CD8-positive, alpha-beta memory T cell (primary cell): ENCODE measurements around the gene LCNL1. TPM values are rescaled to one million over a fixed set of nuclear protein-coding genes. Genes with fewer than 3 reads are reported as not detected.

Experiments
- CTCF ChIA-PET: fragments of 350-600 bp; sonication (Branson Sonifier 250); formaldehyde crosslinking; loops from one replicate; lab custom pipeline; 2021; ENCODE audit warnings: antibody characterized with exemption; lab: Charles Lee
- POLR2A ChIA-PET: fragments of 350-600 bp; sonication (Branson Sonifier 250); formaldehyde crosslinking; loops from one replicate; lab custom pipeline; 2021; ENCODE audit warnings: antibody characterized with exemption; lab: Charles Lee
- DNase-seq, 5 donors: peaks; one replicate each; pipeline versions ENCODE4 v3.0.0 to v3.0.0-alpha.2; 2020 to 2022; ENCODE audit warnings: mixed read lengths in 1 of 5
- H3K27ac ChIP-seq: one replicate; pipeline ENCODE4 v1.7.0; 2013; ENCODE audit warnings: low read depth, mild to moderate bottlenecking, low read length, moderate library complexity
- H3K27me3 ChIP-seq: 2 replicates; pipeline ENCODE4 v1.7.0; 2013; ENCODE audit warnings: low read length, mild to moderate bottlenecking; ENCODE audit not compliant: insufficient read depth, poor library complexity, severe bottlenecking
- H3K36me3 ChIP-seq: 2 replicates; pipeline ENCODE4 v1.7.0; 2013; ENCODE audit warnings: mild to moderate bottlenecking, low read length, moderate library complexity; ENCODE audit not compliant: insufficient read depth
- H3K4me1 ChIP-seq: 2 replicates; pipeline ENCODE4 v1.7.0; 2013; ENCODE audit warnings: mild to moderate bottlenecking, low read length, moderate library complexity; ENCODE audit not compliant: insufficient read depth
- H3K4me3 ChIP-seq: 2 replicates; pipeline ENCODE4 v1.7.0; 2013; ENCODE audit warnings: mild to moderate bottlenecking, low read length
- H3K9me3 ChIP-seq: 2 replicates; pipeline ENCODE4 v1.7.0; 2013; ENCODE audit warnings: mild to moderate bottlenecking, low read length
- H3K27ac Mint-ChIP-seq, 8 donors: one replicate each; pipeline ENCODE4 v1.8.0; 2020 to 2021; ENCODE audit warnings: mixed read lengths in 8 of 8, mild to moderate bottlenecking in 6 of 8, inconsistent platforms in 3 of 8, moderate library complexity in 3 of 8
- H3K27me3 Mint-ChIP-seq, 2 donors: one replicate each; pipeline ENCODE4 v1.8.0; 2020 to 2021; ENCODE audit warnings: mixed read lengths in 2 of 2, mild to moderate bottlenecking in 1 of 2, moderate library complexity in 1 of 2
- H3K36me3 Mint-ChIP-seq, 3 donors: one replicate each; pipeline ENCODE4 v1.8.0; 2020 to 2021; ENCODE audit warnings: mixed read lengths in 3 of 3, inconsistent platforms in 1 of 3, mild to moderate bottlenecking in 1 of 3
- H3K4me1 Mint-ChIP-seq, 3 donors: one replicate each; pipeline ENCODE4 v1.8.0; 2020 to 2021; ENCODE audit warnings: mixed read lengths in 3 of 3, inconsistent platforms in 1 of 3, mild to moderate bottlenecking in 1 of 3
- H3K4me3 Mint-ChIP-seq, 7 donors: one replicate each; pipeline ENCODE4 v1.8.0; 2020 to 2021; ENCODE audit warnings: mixed read lengths in 7 of 7, mild to moderate bottlenecking in 6 of 7, moderate library complexity in 4 of 7, inconsistent platforms in 2 of 7
- H3K9me3 Mint-ChIP-seq, 5 donors: one replicate each; pipeline ENCODE4 v1.8.0; 2020 to 2022; ENCODE audit warnings: mixed read lengths in 5 of 5, mild to moderate bottlenecking in 3 of 5, moderate library complexity in 2 of 5, inconsistent platforms in 1 of 5
- polyA plus RNA-seq: library from polyadenylated mRNA; unstranded; fragments of 300-500 nt; fragmentation: Illumina TruSeq; gene quantifications from one replicate; pipeline ENCODE4 v1.2.3, GENCODE V29; 2021
- total RNA-seq, 2 experiments: library from RNA; stranded (reverse); gene quantifications; one replicate each; pipeline ENCODE4 v1.2.3, GENCODE V29; 2021

The LCNL1 gene
- total and polyA plus RNA-seq, 3 experiments from 2014 or later: 0.16 to 0.22 (median 0.20) TPM

DNA sequence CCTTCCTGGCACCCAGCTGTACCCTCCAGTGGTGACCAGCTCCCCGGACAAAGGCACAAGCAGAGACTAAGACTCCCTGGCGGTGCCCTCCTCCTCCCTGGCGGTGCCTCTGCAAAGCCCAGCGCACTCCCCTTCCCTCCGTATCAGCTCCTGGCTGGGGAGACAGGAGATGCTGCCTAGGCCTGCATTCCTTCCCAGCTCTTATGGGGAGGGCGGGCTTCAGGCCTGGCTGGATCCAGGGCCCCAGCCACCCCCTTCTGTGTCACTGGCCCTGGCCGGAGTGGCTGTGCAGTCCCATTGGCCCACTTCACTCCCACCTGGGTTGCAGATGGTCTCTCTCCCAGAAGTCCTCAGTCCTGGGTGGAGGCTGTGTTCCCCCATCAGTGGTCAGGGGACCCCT lies 24.3 kb upstream of the LCNL1 start:
- Mint-ChIP-seq H3K27me3 (no peaks in the 10 kb centered on the region), H3K4me1 (peaks cover 30 to 77% (median 31%) of the 10 kb centered on the region in 3 donors), H3K36me3 (peaks cover 0 to 12% (median 0%) of the 10 kb centered on the region in 3 donors), H3K27ac (peak overlapping the region in 6 of 8 donors; percentile 26 to 89 (median 62)), H3K4me3 (no peak overlapping the region), H3K9me3 (peaks cover 0 to 5% (median 2%) of the 10 kb centered on the region in 5 donors)
- Histone ChIP-seq H3K9me3 (no peaks in the 10 kb centered on the region), H3K36me3 (no peaks in the 10 kb centered on the region), H3K27ac (no peak overlapping the region), H3K4me3 (no peak overlapping the region), H3K27me3 (no peaks in the 10 kb centered on the region), H3K4me1 (peaks cover 33% of the 10 kb centered on the region)
- ChIA-PET CTCF (interaction anchor here (0.9 to 2.6 kb wide), 4 partner anchors 10 to 89 kb away, joined by 3 to 9 read pairs (median 4); partner anchors contain the start of gene C8G), POLR2A (no interaction called here)
- no peak for DNase-seq

- Mint-ChIP-seq H3K9me3 (peaks cover 0 to 5% (median 2%) of the 10 kb centered on the region in 5 donors), H3K36me3 (peaks cover 0 to 12% (median 0%) of the 10 kb centered on the region in 3 donors), H3K27me3 (no peaks in the 10 kb centered on the region), H3K4me1 (peaks cover 30 to 79% (median 31%) of the 10 kb centered on the region in 3 donors), H3K27ac (peak overlapping the region in 7 of 8 donors; percentile 45 to 98 (median 77)), H3K4me3 (peak overlapping the region in 2 of 7 donors; percentile 32 to 72)
- H3K27ac ChIP-seq: peak overlapping the region; percentile 16
- H3K27me3 ChIP-seq: no peaks in the 10 kb centered on the region
- no peaks in the 10 kb centered on the region for H3K9me3 ChIP-seq
- H3K4me1 ChIP-seq: peaks cover 33% of the 10 kb centered on the region
- no peak overlapping the region for H3K4me3 ChIP-seq
- ChIA-PET POLR2A (interaction anchor here (0.5 to 1.4 kb wide), 7 partner anchors 8 to 76 kb away, joined by 3 to 11 read pairs (median 7); partner anchors contain the start of gene PAXX), CTCF (interaction anchor here (0.9 to 2.6 kb wide), 8 partner anchors 8 to 88 kb away, joined by 3 to 13 read pairs (median 4); partner anchors contain the start of genes ABCA2 and C8G)
- no peaks in the 10 kb centered on the region for H3K36me3 ChIP-seq
- no peak for DNase-seq
Observed at GRCh38 chr9:136958898-136959850, 23.6 kb upstream of the LCNL1 start.

GRCh38 chr9:136960212-136960937 lies 22.4 kb upstream of the LCNL1 start:
- Histone ChIP-seq H3K4me3 (no peak overlapping the region), H3K36me3 (no peaks in the 10 kb centered on the region), H3K27ac (peak overlapping the region; percentile 16), H3K4me1 (peaks cover 43% of the 10 kb centered on the region), H3K9me3 (no peaks in the 10 kb centered on the region), H3K27me3 (no peaks in the 10 kb centered on the region)
- POLR2A ChIA-PET: interaction anchor here (0.6 to 1.4 kb wide), 7 partner anchors 9 to 74 kb away, joined by 3 to 11 read pairs (median 7); partner anchors contain the start of gene PAXX
- Mint-ChIP-seq H3K36me3 (peaks cover 0 to 12% (median 0%) of the 10 kb centered on the region in 3 donors), H3K4me3 (peak overlapping the region in 6 of 7 donors; percentile 72 to 91 (median 76)), H3K27ac (peak overlapping the region; percentile 91 to 98 (median 96)), H3K9me3 (peaks cover 0 to 5% (median 2%) of the 10 kb centered on the region in 5 donors), H3K4me1 (peaks cover 38 to 83% (median 40%) of the 10 kb centered on the region in 3 donors), H3K27me3 (peaks cover 0 to under 1% of the 10 kb centered on the region in 2 donors)
- CTCF ChIA-PET: interaction anchor here (0.7 to 2.6 kb wide), 7 partner anchors 9 to 75 kb away, joined by 3 to 13 read pairs (median 7); partner anchors contain the start of genes ABCA2, C8G and FBXW5
- peak in 4 of 5 donors; percentile 40 to 73 (median 52) for DNase-seq

- Histone ChIP-seq H3K36me3 (no peaks in the 10 kb centered on the region), H3K4me1 (peaks cover 47% of the 10 kb centered on the region), H3K9me3 (no peaks in the 10 kb centered on the region), H3K4me3 (no peak overlapping the region), H3K27ac (no peak overlapping the region), H3K27me3 (no peaks in the 10 kb centered on the region)
- peak overlapping the region in 5 of 8 donors; percentile 61 to 97 (median 91) for H3K27ac Mint-ChIP-seq
- ChIA-PET POLR2A (interaction anchor here (0.5 to 1.4 kb wide), 5 partner anchors 14 to 74 kb away, joined by 6 to 11 read pairs (median 7); partner anchors contain the start of gene PAXX), CTCF (interaction anchor here (1.4 to 2.6 kb wide), 3 partner anchors 12 to 74 kb away, joined by 7 to 13 read pairs (median 9); no protein-coding TSS in a partner anchor)
- H3K4me3 Mint-ChIP-seq: peak overlapping the region in 4 of 7 donors; percentile 65 to 86 (median 74)
- H3K27me3 Mint-ChIP-seq: peaks cover 0 to 3% of the 10 kb centered on the region in 2 donors
- no peak for DNase-seq
- peaks cover 0 to 12% (median 0%) of the 10 kb centered on the region in 3 donors for H3K36me3 Mint-ChIP-seq
- H3K4me1 Mint-ChIP-seq: peaks cover 43 to 86% (median 45%) of the 10 kb centered on the region in 3 donors
- H3K9me3 Mint-ChIP-seq: peaks cover 0 to 5% (median 2%) of the 10 kb centered on the region in 5 donors
Observed at GRCh38 chr9:136960938-136961275, 21.9 kb upstream of the LCNL1 start.

DNA sequence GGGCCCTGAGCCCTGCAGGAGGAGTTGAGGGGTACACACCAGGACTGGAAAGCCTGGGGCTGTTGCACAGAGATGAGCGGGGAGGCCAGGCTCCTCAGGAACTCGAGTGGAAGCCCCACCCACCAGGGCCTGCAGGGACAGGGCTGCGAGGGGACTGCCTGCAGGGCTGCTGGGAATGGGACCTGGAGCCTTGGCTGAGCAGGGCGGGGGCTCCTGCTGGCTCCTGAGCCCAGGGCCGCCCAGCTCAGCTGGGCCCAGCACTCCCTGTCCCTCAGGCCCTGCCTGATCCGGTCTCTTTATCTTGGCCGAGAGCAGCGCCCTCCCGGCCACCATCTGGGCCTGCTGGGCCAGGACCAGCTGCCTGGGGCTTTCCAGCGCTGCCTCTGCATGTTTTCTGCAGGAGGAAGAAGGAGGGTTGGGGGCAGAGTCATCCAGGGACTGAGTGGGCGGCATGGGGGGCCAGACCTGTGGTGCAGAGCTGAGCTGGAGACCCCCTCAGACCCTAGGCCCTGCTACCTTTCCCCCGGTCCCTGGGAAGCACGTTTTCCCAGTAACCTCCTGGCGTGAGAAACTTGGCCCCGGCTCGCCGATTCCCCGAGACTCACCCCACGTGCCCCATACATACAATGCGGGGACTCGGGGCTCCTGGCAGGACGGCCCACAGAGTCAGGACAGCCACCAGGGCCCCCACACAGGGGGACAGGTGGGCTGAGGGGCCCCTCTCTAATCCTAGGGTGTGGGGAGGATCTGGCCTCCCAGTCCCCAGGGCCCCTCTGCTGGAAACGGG lies 21.3 kb upstream of the LCNL1 start:
- no peak overlapping the region for H3K27ac ChIP-seq
- no peaks in the 10 kb centered on the region for H3K36me3 ChIP-seq
- no peak for DNase-seq
- Mint-ChIP-seq H3K27ac (peak overlapping the region in 5 of 8 donors; percentile 29 to 93 (median 69)), H3K4me1 (peaks cover 44 to 86% (median 48%) of the 10 kb centered on the region in 3 donors), H3K36me3 (peaks cover 0 to 7% (median 0%) of the 10 kb centered on the region in 3 donors), H3K9me3 (peaks cover 0 to 3% (median 0%) of the 10 kb centered on the region in 5 donors), H3K27me3 (peaks cover 0 to 3% of the 10 kb centered on the region in 2 donors), H3K4me3 (peak overlapping the region in 3 of 7 donors; percentile 72 to 86 (median 78))
- H3K27me3 ChIP-seq: no peaks in the 10 kb centered on the region
- POLR2A ChIA-PET: interaction anchor here (0.5 kb wide), 1 partner anchor 38 kb away, joined by 7 read pairs; no protein-coding TSS in a partner anchor
- peaks cover 52% of the 10 kb centered on the region for H3K4me1 ChIP-seq
- H3K4me3 ChIP-seq: no peak overlapping the region
- H3K9me3 ChIP-seq: no peaks in the 10 kb centered on the region
- CTCF ChIA-PET: interaction anchor here (1.1 to 2.3 kb wide), 6 partner anchors 14 to 74 kb away, joined by 3 to 13 read pairs (median 8); partner anchors contain the start of genes C8G and FBXW5

DNA sequence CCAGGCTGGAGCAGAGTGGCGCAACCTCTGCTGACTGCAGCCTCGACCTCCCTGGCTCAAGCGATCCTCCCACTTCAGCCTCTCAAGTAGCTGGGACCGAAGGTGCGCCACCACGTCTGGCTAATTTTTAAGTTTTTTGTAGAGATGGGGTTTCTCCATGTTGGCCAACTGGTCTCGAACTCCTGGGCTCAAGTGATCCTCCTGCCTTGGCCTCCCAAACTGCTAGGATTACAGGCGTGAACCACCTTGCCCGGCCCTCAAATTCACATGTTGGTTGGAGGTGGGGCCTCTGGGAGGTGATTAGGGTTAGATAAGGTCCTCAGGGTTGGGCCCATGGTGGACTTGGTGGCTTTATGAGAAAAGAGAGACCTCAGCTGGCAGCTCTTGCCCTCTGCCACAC lies 20.6 kb upstream of the LCNL1 start:
- H3K27ac ChIP-seq: no peak overlapping the region

More for the DNA sequence above, 20.6 kb upstream of the LCNL1 start:
- Mint-ChIP-seq H3K27ac (peak overlapping the region in 6 of 8 donors; percentile 72 to 93 (median 86)), H3K4me3 (peak overlapping the region in 2 of 7 donors; percentile 55 to 81), H3K4me1 (peaks cover 41 to 83% (median 46%) of the 10 kb centered on the region in 3 donors), H3K36me3 (peaks cover 0 to 3% (median 0%) of the 10 kb centered on the region in 3 donors), H3K27me3 (peaks cover 0 to 3% of the 10 kb centered on the region in 2 donors), H3K9me3 (no peaks in the 10 kb centered on the region)
- H3K9me3 ChIP-seq: no peaks in the 10 kb centered on the region
- DNase-seq: no peak
- no peak overlapping the region for H3K4me3 ChIP-seq
- H3K4me1 ChIP-seq: peaks cover 52% of the 10 kb centered on the region
- H3K27me3 ChIP-seq: no peaks in the 10 kb centered on the region
- ChIA-PET POLR2A (no interaction called here), CTCF (interaction anchor here (1.1 to 2.0 kb wide), 4 partner anchors 13 to 72 kb away, joined by 3 to 13 read pairs (median 6); partner anchors contain the start of genes C8G and FBXW5)
- no peaks in the 10 kb centered on the region for H3K36me3 ChIP-seq
